ENCODE results near the gene SYMPK. TPM values are rescaled to one million over a fixed set of nuclear protein-coding genes. Genes with fewer than 3 reads are reported as not detected.

The SYMPK gene
- total RNA-seq, 4 donors from 2014 or later = 44.0 to 158 (median 90.3) TPM

DNA sequence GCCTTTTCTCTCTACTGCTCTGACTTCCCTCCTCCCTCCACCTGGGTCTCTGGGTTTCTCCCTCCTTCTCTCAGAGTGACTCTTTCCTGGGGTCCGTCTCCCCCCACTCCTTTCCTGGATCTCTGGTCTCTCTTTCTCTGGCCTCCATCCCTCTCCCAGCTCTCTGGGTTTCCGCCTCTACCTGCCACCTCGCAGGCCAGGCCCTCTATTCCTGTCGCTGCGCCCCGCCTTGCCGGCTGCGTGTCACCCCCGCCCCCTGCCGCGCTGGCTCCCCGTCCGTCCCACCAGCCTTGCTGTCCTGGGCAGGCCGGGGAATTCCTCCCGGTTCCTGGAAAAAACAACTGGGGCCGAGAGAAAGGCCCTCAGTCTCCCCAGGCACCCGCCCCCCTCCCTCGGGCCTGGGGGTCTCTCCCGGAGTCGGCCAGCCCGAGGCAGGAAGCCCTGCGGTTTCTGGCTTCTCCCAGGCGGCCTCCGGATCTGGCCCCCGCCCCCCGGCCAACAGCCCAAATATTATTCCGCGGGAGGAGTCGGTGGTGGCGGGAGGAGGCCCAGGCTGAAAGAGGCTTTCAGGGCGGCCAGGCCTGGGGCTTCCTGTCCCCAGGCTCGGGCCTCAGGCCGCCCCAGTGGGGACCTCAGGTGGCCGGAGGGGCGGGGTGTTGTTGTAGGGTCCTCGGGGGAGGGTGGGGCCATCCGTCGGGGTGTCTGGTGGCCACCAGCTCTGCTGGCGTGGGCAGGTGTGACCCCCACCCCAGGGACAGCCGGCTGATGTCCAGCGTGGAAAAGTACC lies 13.7 kb upstream of the SYMPK start:
- no peaks in the 10 kb centered on the region for H3K36me3 ChIP-seq
- H3K27me3 ChIP-seq = no peaks in the 10 kb centered on the region
- peaks cover 5 to 27% (median 7%) of the 10 kb centered on the region in 4 donors for H3K4me1 ChIP-seq
- peak in 1 of 2 donors; percentile 14 for TF ChIP-seq POLR2A (IDR thresholded peaks at IDR 0.05)
- no peak for TF ChIP-seq CTCF (IDR thresholded peaks at IDR 0.05)
- H3K27ac ChIP-seq = peak overlapping the region; percentile 49 to 83 (median 68)
- DNase-seq = peak in 2 of 3 donors; percentile 61 to 70
- H3K4me3 ChIP-seq = peak overlapping the region in 3 of 4 donors; percentile 35 to 42 (median 37)
- no peaks in the 10 kb centered on the region for H3K9me3 ChIP-seq

- DNase-seq = no peak
- Histone ChIP-seq H3K27ac (peak overlapping the region; percentile 49 to 83 (median 68)), H3K4me3 (peak overlapping the region in 1 of 4 donors; percentile 42), H3K4me1 (peaks cover 5 to 27% (median 7%) of the 10 kb centered on the region in 4 donors), H3K36me3 (no peaks in the 10 kb centered on the region), H3K27me3 (no peaks in the 10 kb centered on the region), H3K9me3 (no peaks in the 10 kb centered on the region)
- TF ChIP-seq CTCF (IDR thresholded peaks at IDR 0.05) = no peak
- TF ChIP-seq POLR2A (IDR thresholded peaks at IDR 0.05) = no peak
These were observed 13.1 kb upstream of the SYMPK start for GRCh38 chr19:45876161-45876410.

DNA sequence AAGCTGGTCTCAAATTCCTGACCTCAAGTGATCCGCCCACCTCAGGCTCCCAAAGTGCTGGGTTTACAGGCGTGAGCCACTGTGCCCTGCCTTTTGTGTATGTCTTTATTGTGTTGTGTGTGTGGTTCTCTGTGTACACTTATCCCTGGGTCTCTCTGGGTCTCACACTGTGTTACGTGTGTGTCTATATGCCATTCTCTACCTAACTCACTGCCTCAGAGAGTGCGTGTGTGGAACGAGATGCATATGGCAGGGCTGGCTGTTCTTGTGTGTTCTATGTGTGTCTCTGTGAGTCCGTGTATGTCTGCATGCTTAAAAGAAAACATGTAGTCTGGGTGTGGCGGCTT lies 11.6 kb upstream of the SYMPK start:
- H3K9me3 ChIP-seq = no peaks in the 10 kb centered on the region
- peaks cover 5 to 27% (median 7%) of the 10 kb centered on the region in 4 donors for H3K4me1 ChIP-seq
- H3K36me3 ChIP-seq = no peaks in the 10 kb centered on the region
- H3K27me3 ChIP-seq = no peaks in the 10 kb centered on the region
- DNase-seq = no peak
- H3K27ac ChIP-seq = no peak overlapping the region
- H3K4me3 ChIP-seq = no peak overlapping the region
- no peak for TF ChIP-seq POLR2A (IDR thresholded peaks at IDR 0.05)
- TF ChIP-seq CTCF (IDR thresholded peaks at IDR 0.05) = no peak

GRCh38 chr19:45873219-45873772 lies 10.3 kb upstream of the SYMPK start:
- DNase-seq = no peak
- Histone ChIP-seq H3K9me3 (no peaks in the 10 kb centered on the region), H3K27me3 (no peaks in the 10 kb centered on the region), H3K27ac (no peak overlapping the region), H3K4me1 (peaks cover 5 to 23% (median 7%) of the 10 kb centered on the region in 4 donors), H3K36me3 (no peaks in the 10 kb centered on the region), H3K4me3 (no peak overlapping the region)
- TF ChIP-seq CTCF (IDR thresholded peaks at IDR 0.05) = no peak
- no peak for TF ChIP-seq POLR2A (IDR thresholded peaks at IDR 0.05)

DNA sequence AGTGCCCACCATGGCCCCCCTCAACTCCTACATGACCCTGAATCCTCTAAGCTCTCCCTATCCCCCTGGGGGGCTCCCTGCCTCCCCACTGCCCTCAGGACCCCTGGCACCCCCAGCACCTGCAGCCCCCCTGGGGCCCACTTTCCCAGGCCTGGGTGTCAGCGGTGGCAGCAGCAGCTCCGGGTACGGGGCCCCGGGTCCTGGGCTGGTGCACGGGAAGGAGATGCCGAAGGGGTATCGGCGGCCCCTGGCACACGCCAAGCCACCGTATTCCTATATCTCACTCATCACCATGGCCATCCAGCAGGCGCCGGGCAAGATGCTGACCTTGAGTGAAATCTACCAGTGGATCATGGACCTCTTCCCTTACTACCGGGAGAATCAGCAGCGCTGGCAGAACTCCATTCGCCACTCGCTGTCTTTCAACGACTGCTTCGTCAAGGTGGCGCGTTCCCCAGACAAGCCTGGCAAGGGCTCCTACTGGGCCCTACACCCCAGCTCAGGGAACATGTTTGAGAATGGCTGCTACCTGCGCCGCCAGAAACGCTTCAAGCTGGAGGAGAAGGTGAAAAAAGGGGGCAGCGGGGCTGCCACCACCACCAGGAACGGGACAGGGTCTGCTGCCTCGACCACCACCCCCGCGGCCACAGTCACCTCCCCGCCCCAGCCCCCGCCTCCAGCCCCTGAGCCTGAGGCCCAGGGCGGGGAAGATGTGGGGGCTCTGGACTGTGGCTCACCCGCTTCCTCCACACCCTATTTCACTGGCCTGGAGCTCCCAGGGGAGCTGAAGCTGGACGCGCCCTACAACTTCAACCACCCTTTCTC lies 9.4 kb upstream of the SYMPK start:
- H3K36me3 ChIP-seq = no peaks in the 10 kb centered on the region
- H3K4me3 ChIP-seq = no peak overlapping the region
- H3K9me3 ChIP-seq = no peaks in the 10 kb centered on the region
- TF ChIP-seq CTCF (IDR thresholded peaks at IDR 0.05) = no peak
- TF ChIP-seq POLR2A (IDR thresholded peaks at IDR 0.05) = no peak
- H3K27me3 ChIP-seq = no peaks in the 10 kb centered on the region
- peaks cover 5 to 15% (median 7%) of the 10 kb centered on the region in 4 donors for H3K4me1 ChIP-seq
- DNase-seq = no peak
- no peak overlapping the region for H3K27ac ChIP-seq

All from Peyer's patch (tissue), 4 donors.